22Rv1 (cell line): ENCODE results near the gene MRTFB.

Experiments used
- H3K27ac ChIP-seq: fragments of 450-650 bp; 2 replicates; pipeline ENCODE4 v1.5.1; 2017
- CTCF ChIP-seq: fragments of 450-650 bp; IDR thresholded peaks from 2 replicates; pipeline ENCODE4 v1.5.1; 2017; ENCODE audit warnings: mild to moderate bottlenecking
- ZFX ChIP-seq: fragments of 450-650 bp; IDR thresholded peaks from 2 replicates; pipeline ENCODE4 v1.6.1; 2017; ENCODE audit warnings: antibody characterized with exemption, borderline replicate concordance

MRTFB gene

DNA sequence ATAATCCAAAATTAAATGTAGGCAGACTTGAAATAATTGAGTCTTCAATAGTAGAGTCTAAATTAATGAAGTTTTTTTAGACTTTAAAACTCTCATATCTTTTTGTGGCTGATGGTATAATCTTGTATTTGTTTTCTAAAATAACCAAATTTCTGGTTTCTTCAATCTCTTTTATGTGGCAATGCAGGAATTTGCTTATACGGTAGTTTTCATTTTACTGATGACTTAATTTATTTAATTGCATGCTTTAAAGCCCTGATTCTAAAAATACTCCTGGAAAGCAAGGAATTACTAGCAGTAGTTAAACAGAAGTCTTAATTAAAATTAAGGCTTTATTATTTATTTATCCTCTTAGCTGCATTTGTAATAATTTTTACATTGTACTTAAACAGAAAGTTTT, 15.4 kb downstream of the MRTFB start:
- TF ChIP-seq CTCF (no peak), ZFX (no peak)
- H3K27ac ChIP-seq, result no peak overlapping the region

GRCh38 chr16:14087181-14087580, 16.1 kb downstream of the MRTFB start:
- no peak for TF ChIP-seq ZFX
- TF ChIP-seq CTCF, result no peak
- H3K27ac ChIP-seq, result 0 out of 2 replicates have a peak overlapping the region, but pooled peaks have one; percentile 6

- 0 out of 2 replicates have a peak overlapping the region, but pooled peaks have one; percentile 6 for H3K27ac ChIP-seq
- TF ChIP-seq CTCF (no peak), ZFX (no peak)
Observed at GRCh38 chr16:14087590-14088154, 16.6 kb downstream of the MRTFB start.

- H3K27ac ChIP-seq, result no peak overlapping the region
- TF ChIP-seq CTCF (no peak), ZFX (no peak)
Observed at GRCh38 chr16:14088155-14088753, 17.1 kb downstream of the MRTFB start.

GRCh38 chr16:14089283-14089823, 18.2 kb downstream of the MRTFB start:
- H3K27ac ChIP-seq, result no peak overlapping the region
- no peak for TF ChIP-seq CTCF
- TF ChIP-seq ZFX, result no peak

DNA sequence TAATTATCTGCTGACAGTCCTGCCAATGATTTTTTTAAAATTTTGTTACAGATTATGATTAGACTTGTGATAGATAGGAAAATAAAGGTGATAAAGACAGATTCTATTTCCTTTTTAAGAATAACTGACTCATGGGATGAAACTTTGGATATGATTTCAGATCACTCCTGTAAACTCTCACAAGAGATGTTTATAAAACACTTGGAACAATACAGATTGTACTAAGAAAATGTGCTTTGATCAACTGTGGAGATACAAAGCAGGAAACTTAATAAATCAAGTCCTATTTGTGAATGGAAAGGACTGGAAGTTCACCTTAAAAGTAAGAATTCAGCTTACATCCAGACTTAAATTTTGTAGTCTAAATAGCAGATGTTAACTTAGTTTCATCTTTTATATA, 21.4 kb downstream of the MRTFB start:
- no peak for TF ChIP-seq CTCF
- no peak for TF ChIP-seq ZFX

DNA sequence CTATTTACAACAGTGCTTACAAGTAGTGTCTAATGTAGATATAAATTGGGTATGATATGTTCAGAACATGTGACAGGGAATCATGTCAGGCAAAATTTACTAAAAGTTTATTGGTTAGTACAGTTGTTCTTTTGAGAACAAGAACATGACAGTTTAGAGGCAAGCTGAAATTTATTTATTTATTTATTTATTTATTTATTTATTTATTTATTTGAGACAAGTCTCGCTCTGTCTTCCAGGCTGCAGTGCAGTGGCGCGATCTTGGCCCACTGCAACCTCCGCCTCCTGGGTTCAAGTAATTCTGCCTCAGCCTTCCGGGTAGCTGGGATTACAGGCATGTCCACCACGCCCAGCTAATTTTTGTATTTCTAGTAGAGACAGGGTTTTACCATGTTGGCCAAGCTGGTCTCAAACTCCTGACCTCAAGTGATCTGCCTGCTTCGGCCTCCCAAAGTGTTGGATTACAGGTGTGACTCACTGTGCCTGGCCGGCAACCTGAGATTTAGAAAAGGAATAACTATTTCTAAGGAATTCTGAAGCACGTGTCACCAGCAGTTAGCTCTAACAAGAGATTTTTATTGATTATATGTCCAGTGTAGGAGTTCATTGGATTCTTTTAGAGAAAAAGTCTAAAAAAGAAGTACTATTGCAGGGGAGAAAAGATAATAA, 24.9 kb downstream of the MRTFB start:
- TF ChIP-seq CTCF (no peak), ZFX (no peak)
- H3K27ac ChIP-seq, result peak overlapping the region; percentile 96

More for the DNA sequence above, 21.4 kb downstream of the MRTFB start:
- 0 out of 2 replicates have a peak overlapping the region, but pooled peaks have one; percentile 1 for H3K27ac ChIP-seq
